Breast epithelium (tissue), 4 donors: ENCODE results near the gene ATP5F1E. TPM values are rescaled to one million over a fixed set of nuclear protein-coding genes. Genes with fewer than 3 reads are reported as not detected.
A peak's percentile ranks its signal among the peaks of the same experiment; 100 is the strongest.
"Not testable (repeated sequence)": the region's sequence is repeated elsewhere in the genome, so short reads cannot be mapped to it uniquely, and the experiment has no call there.

Experiments used
- DNase-seq, 2 donors: peaks; one replicate each; pipeline ENCODE4 v3.0.0-alpha.2; 2019; ENCODE audit warnings: low spot score in 2 of 2
- H3K27ac ChIP-seq, 2 donors: fragments of 200-600 bp; sonication (generic) in 1 of 2; one replicate each; pipeline ENCODE4 v1.5.1; 2016 to 2019; ENCODE audit warnings: mild to moderate bottlenecking in 1 of 2
- H3K27me3 ChIP-seq, 2 donors: fragments of 200-600 bp; sonication (generic) in 1 of 2; one replicate each; pipeline versions ENCODE4 v1.5.1 to v1.6.0; 2017 to 2019; ENCODE audit warnings: control low read depth in 1 of 2, mild to moderate bottlenecking in 1 of 2
- H3K36me3 ChIP-seq: fragments of 200-600 bp; one replicate; pipeline ENCODE4 v1.5.1; 2019
- H3K4me1 ChIP-seq, 2 donors: fragments of 200-600 bp; sonication (generic); one replicate each; pipeline ENCODE4 v1.5.1; 2016 to 2019; ENCODE audit warnings: control low read depth in 1 of 2
- H3K4me3 ChIP-seq, 3 donors: fragments of 200-600 bp; sonication (generic); 1 replicate in 2 of 3; 2 replicates in 1 of 3; pipeline ENCODE4 v1.5.1; 2016 to 2019; ENCODE audit warnings: mild to moderate bottlenecking in 3 of 3, moderate library complexity in 2 of 3
- H3K9me3 ChIP-seq, 2 donors: fragments of 200-600 bp; sonication (generic) in 1 of 2; one replicate each; pipeline ENCODE4 v1.5.1; 2016 to 2019; ENCODE audit warnings: control low read depth in 1 of 2
- POLR2A ChIP-seq: fragments of 450-650 bp; IDR thresholded peaks from one replicate; pipeline ENCODE4 v1.6.1; 2016; ENCODE audit warnings: antibody characterized with exemption, mild to moderate bottlenecking, moderate library complexity
- POLR2AphosphoS5 ChIP-seq, 3 donors: sonication (generic); formaldehyde crosslinking; IDR thresholded peaks; one replicate each; pipeline ENCODE4 v1.6.1; 2017; ENCODE audit warnings: antibody characterized with exemption in 3 of 3
- intact Hi-C: fragments of 100-400 bp; cut with DNase I; formaldehyde crosslinking; loops from one replicate; pipeline ENCODE4 v1.15.1; 2023; ENCODE audit warnings: low total_unique reads
- total RNA-seq, 3 donors: library from RNA; depleted of rRNA; stranded (reverse); fragments of >200 nt; gene quantifications; one replicate each; pipeline ENCODE4 v1.1.0, GENCODE V29; 2016
- TF ChIP-seq, protein P1 (sequence below), 3 donors: fragments of 450-650 bp; IDR thresholded peaks; one replicate each; pipeline ENCODE4 v1.5.1; 2016 to 2017; ENCODE audit warnings: antibody characterized with exemption in 3 of 3, mild to moderate bottlenecking in 3 of 3, moderate library complexity in 3 of 3

The ATP5F1E gene
- total RNA-seq, 3 donors from 2014 or later, result 25.6 to 36.4 (median 31.4) TPM

DNA sequence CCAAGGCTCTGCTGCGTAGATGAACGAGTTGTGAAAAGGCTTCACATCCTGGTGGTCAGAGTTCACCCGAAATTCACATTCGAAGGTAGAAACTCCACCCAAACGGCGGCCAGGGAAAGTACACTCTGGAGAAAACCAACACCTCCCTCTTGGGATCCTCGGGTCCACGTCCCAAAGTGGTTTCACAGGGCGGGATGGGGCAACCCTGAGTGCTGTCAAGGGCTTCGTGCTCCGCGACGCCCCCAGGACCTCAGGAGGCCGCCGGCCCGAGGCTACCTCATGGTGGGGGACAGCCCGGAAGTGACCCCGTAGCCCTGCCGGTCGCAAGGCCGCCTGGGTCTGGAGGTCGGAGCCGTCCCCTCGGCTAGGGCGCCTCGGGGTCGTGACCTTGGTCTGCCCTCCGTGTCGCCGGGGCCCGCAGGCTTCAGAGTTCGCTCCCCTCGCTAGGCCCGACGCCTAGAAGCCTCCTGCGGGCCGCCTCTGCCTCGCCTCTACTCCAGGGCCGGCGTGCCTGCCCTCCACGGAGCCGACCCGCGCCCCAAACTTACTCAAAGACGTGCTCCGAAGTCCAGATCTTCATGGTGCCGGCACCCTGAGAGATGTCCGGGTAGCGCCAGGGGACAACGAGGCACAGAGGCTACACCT lies 10.1 kb upstream of the ATP5F1E start, which contains the start of gene PRELID3B:
Gene PRELID3B, minus strand, starts transcription at position 636 of the 645 bp plus-strand sequence. Its CDS starts 56 bp downstream, at position 580.
- Histone ChIP-seq H3K27ac (peak within 1 kb of the TSS; percentile 90), H3K4me1 (peaks cover 0 to 4% of the 10 kb centered on the region in 2 donors), H3K27me3 (no peaks in the 10 kb centered on the region), H3K9me3 (no peaks in the 10 kb centered on the region), H3K36me3 (no peaks in the 10 kb centered on the region), H3K4me3 (peak within 1 kb of the TSS; percentile 71 to 90 (median 87))
- TF ChIP-seq POLR2AphosphoS5 (IDR thresholded peaks at IDR 0.05) (peak in 2 of 3 donors; percentile 37 to 51), POLR2A (no peak)
- DNase-seq, result no peak
- intact Hi-C loops, result loop anchor here (5.0 kb wide), 1 partner anchor 60 kb away; the partner anchor contains the start of gene NELFCD

DNA sequence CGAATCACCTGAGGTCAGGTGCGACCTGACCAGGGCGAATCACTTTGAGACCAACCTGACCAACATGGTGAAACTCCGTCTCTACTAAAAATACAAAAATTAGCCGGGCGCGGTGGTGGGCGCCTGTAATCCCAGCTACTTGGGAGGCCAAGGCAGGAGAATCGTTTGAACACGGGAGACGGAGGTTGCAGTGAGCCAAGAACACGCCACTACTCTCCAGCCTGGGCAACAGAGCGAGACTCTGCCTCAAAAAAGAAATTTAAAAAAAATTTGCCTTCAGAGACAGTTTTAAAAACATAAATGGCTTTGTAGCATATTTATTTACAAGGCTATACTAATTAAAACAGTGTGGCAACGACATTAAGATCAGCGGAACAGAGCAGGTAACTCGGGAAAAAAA lies 9.4 kb upstream of the ATP5F1E start:
- not testable (repeated sequence) for H3K9me3 ChIP-seq, H3K27me3 ChIP-seq, H3K36me3 ChIP-seq, H3K4me1 ChIP-seq, DNase-seq
- Histone ChIP-seq H3K27ac (peak overlapping the region in 1 of 2 donors; percentile 90), H3K4me3 (peak overlapping the region in 2 of 3 donors; percentile 71 to 90)
- intact Hi-C loops, result loop anchor here (5.0 kb wide), 1 partner anchor 59 kb away; the partner anchor contains the start of gene NELFCD

DNA sequence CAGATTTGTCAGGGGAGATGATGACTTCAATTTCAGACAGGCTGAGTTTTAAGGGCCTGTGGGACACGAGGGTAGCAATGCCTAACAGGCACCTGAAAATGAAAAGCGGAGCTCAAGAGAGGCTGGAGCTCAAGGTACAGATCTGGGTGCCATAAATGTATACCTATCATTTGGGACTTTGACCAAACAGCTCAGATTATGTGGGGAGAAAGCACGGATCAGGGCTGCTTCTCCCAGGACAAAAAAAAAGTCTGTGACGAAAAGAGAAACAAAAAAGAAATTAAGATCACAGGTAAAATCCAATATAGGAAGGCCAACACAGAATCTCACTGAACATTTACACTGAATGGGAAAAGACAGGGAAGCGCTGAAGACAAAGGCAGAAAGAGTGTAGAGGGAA lies 8.5 kb upstream of the ATP5F1E start:
- H3K27ac ChIP-seq, result no peak overlapping the region
- TF ChIP-seq, protein P1, sequence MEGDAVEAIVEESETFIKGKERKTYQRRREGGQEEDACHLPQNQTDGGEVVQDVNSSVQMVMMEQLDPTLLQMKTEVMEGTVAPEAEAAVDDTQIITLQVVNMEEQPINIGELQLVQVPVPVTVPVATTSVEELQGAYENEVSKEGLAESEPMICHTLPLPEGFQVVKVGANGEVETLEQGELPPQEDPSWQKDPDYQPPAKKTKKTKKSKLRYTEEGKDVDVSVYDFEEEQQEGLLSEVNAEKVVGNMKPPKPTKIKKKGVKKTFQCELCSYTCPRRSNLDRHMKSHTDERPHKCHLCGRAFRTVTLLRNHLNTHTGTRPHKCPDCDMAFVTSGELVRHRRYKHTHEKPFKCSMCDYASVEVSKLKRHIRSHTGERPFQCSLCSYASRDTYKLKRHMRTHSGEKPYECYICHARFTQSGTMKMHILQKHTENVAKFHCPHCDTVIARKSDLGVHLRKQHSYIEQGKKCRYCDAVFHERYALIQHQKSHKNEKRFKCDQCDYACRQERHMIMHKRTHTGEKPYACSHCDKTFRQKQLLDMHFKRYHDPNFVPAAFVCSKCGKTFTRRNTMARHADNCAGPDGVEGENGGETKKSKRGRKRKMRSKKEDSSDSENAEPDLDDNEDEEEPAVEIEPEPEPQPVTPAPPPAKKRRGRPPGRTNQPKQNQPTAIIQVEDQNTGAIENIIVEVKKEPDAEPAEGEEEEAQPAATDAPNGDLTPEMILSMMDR (IDR thresholded peaks at IDR 0.05), result no peak
- TF ChIP-seq POLR2A (no peak), POLR2AphosphoS5 (IDR thresholded peaks at IDR 0.05) (no peak)
- H3K27me3 ChIP-seq, result no peaks in the 10 kb centered on the region
- intact Hi-C loops, result loop anchor here (5.0 kb wide), 1 partner anchor 58 kb away; the partner anchor contains the start of gene NELFCD
- no peak for DNase-seq
- H3K4me3 ChIP-seq, result no peak overlapping the region
- H3K9me3 ChIP-seq, result no peaks in the 10 kb centered on the region
- H3K36me3 ChIP-seq, result no peaks in the 10 kb centered on the region
- H3K4me1 ChIP-seq, result peaks cover 0 to 4% of the 10 kb centered on the region in 2 donors

DNA sequence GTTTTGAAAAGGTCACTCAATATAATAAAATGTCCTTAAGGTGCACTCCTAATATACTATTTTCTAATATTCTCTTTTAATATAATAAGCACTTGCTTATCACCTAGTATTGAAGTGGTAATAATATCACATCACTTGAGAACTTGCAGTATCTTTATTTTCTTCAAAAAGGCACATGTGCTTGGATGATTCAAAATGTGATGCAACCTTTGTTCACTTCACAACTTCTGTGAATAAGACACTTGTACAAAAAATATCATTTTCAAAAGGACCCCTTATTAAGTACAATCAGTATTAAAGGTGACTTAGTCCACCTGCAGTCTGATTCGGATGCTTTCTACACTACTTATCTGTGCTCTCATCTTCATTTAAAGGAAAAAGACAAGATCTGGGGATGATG lies 7.1 kb upstream of the ATP5F1E start:
- H3K27me3 ChIP-seq, result no peaks in the 10 kb centered on the region
- TF ChIP-seq POLR2AphosphoS5 (IDR thresholded peaks at IDR 0.05), result no peak
- no peak for TF ChIP-seq POLR2A
- TF ChIP-seq, protein P1 (IDR thresholded peaks at IDR 0.05), result no peak
- no peak for DNase-seq
- no peaks in the 10 kb centered on the region for H3K9me3 ChIP-seq
- intact Hi-C loops, result no loop called here
- H3K27ac ChIP-seq, result no peak overlapping the region
- no peaks in the 10 kb centered on the region for H3K36me3 ChIP-seq
- no peak overlapping the region for H3K4me3 ChIP-seq
- H3K4me1 ChIP-seq, result peaks cover 0 to 4% of the 10 kb centered on the region in 2 donors

DNA sequence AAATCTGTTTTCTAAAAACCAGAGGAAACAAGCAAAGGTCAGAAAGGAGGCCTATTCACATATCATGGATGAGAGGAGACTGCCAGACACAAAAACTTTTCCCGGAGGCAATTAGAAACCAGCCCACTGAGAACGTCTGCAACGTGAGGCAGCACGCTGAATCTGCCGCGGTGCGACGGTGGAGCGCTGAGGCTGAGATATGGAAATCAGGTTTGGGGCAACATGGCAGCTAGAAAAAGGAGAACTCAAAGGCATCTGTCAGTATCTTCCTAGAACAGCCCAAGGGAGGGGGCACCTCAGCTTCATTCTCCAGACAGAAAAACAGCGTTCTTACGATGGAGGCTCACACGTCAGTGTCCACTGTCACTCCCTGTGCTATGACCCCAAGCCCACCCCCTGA lies 5.3 kb upstream of the ATP5F1E start:
- DNase-seq, result no peak
- TF ChIP-seq POLR2A (no peak), POLR2AphosphoS5 (IDR thresholded peaks at IDR 0.05) (no peak)
- TF ChIP-seq, protein P1 (IDR thresholded peaks at IDR 0.05), result no peak
- H3K9me3 ChIP-seq, result no peaks in the 10 kb centered on the region
- no peak overlapping the region for H3K27ac ChIP-seq
- no peak overlapping the region for H3K4me3 ChIP-seq
- H3K27me3 ChIP-seq, result no peaks in the 10 kb centered on the region
- peaks cover 0 to 4% of the 10 kb centered on the region in 2 donors for H3K4me1 ChIP-seq
- intact Hi-C loops, result no loop called here
- H3K36me3 ChIP-seq, result no peaks in the 10 kb centered on the region

DNA sequence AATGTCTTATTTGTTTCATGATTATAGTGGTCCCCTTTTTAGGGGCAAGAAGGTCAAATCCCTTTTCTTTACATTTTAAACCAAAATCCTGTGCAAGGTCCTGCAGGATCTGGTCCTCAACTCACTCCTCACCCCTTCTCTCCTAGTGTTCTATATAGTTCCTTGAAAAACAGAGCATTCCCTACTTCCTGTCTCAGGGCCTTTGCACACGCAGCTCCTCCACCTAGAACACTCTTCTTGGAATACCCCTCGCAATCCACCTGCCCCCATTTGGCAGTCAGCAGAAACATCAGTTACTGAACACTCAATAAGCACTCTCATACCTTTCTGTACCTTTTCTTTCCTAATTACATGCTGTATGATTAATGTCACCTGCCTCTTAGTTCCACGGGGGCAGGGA lies 3.2 kb upstream of the ATP5F1E start:
- no peak overlapping the region for H3K4me3 ChIP-seq
- H3K27me3 ChIP-seq, result no peaks in the 10 kb centered on the region
- intact Hi-C loops, result no loop called here
- H3K9me3 ChIP-seq, result no peaks in the 10 kb centered on the region
- TF ChIP-seq, protein P1 (IDR thresholded peaks at IDR 0.05), result no peak
- no peak for TF ChIP-seq POLR2A
- TF ChIP-seq POLR2AphosphoS5 (IDR thresholded peaks at IDR 0.05), result no peak
- no peaks in the 10 kb centered on the region for H3K36me3 ChIP-seq
- DNase-seq, result no peak
- peaks cover 0 to 5% of the 10 kb centered on the region in 2 donors for H3K4me1 ChIP-seq
- no peak overlapping the region for H3K27ac ChIP-seq
